ENCODE measurements around the gene ARL2. TPM values are rescaled to one million over a fixed set of nuclear protein-coding genes. Genes with fewer than 3 reads are reported as not detected.
"Not testable (repeated sequence)": the region's sequence is repeated elsewhere in the genome, so short reads cannot be mapped to it uniquely, and the experiment has no call there.

ARL2 gene
- total RNA-seq, 1 experiment from 2014 or later: 98.9 TPM

- BruUV-seq (replicated peaks): no TSS peak
- Histone ChIP-seq H3K27me3 (replicated peaks; ENCODE audit: insufficient read depth, low read depth, low read length, poor library complexity) (no peaks in the 10 kb centered on the region), H3K4me3 (ENCODE audit: low read depth, low read length, poor library complexity, severe bottlenecking) (no peak overlapping the region), H3K36me3 (ENCODE audit: insufficient read depth, low read length, poor library complexity, severe bottlenecking) (peaks cover 16% of the 10 kb centered on the region), H3K4me1 (ENCODE audit: insufficient read depth, low read length, poor library complexity, severe bottlenecking) (no peaks in the 10 kb centered on the region), H3K27ac (ENCODE audit: low read depth, low read length, poor library complexity, severe bottlenecking) (no peak overlapping the region), H3K9me3 (ENCODE audit: low read depth, low read length, poor library complexity, severe bottlenecking) (no peaks in the 10 kb centered on the region)
- TF ChIP-seq CTCF (conservative IDR thresholded peaks at IDR 0.05; ENCODE audit: low read depth, low read length) (no peak), EZH2 (IDR thresholded peaks at IDR 0.05; ENCODE audit: borderline replicate concordance, low read depth, low read length, poor library complexity, severe bottlenecking) (no peak)
- ChIA-PET CTCF (no interaction called here), POLR2A (ENCODE audit: low non-redundant PET) (no interaction called here)
- intact Hi-C loops (cut with micrococcal nuclease; ENCODE audit: unreplicated experiment): no loop called here
- no peak for DNase-seq (ENCODE audit: low spot score)
Observed at GRCh38 chr11:65019824-65020223, 5.9 kb downstream of the ARL2 start.

- Histone ChIP-seq H3K4me3 (ENCODE audit: low read depth, low read length, poor library complexity, severe bottlenecking) (no peak overlapping the region), H3K9me3 (ENCODE audit: low read depth, low read length, poor library complexity, severe bottlenecking) (no peaks in the 10 kb centered on the region), H3K4me1 (ENCODE audit: insufficient read depth, low read length, poor library complexity, severe bottlenecking) (no peaks in the 10 kb centered on the region), H3K36me3 (ENCODE audit: insufficient read depth, low read length, poor library complexity, severe bottlenecking) (peaks cover 16% of the 10 kb centered on the region), H3K27ac (ENCODE audit: low read depth, low read length, poor library complexity, severe bottlenecking) (no peak overlapping the region), H3K27me3 (replicated peaks; ENCODE audit: insufficient read depth, low read depth, low read length, poor library complexity) (no peaks in the 10 kb centered on the region)
- BruUV-seq (replicated peaks): no TSS peak
- POLR2A ChIA-PET (ENCODE audit: low non-redundant PET): no interaction called here
- intact Hi-C loops (cut with micrococcal nuclease; ENCODE audit: unreplicated experiment): no loop called here
- TF ChIP-seq CTCF (conservative IDR thresholded peaks at IDR 0.05; ENCODE audit: low read depth, low read length) (no peak), EZH2 (IDR thresholded peaks at IDR 0.05; ENCODE audit: borderline replicate concordance, low read depth, low read length, poor library complexity, severe bottlenecking) (no peak)
- CTCF ChIA-PET: no interaction called here
- DNase-seq (ENCODE audit: low spot score): no peak
Observed at GRCh38 chr11:65021003-65021402, 7.0 kb downstream of the ARL2 start.

- intact Hi-C loops (cut with micrococcal nuclease; ENCODE audit: unreplicated experiment): no loop called here
- Histone ChIP-seq H3K9me3 (ENCODE audit: low read depth, low read length, poor library complexity, severe bottlenecking) (no peaks in the 10 kb centered on the region), H3K4me1 (ENCODE audit: insufficient read depth, low read length, poor library complexity, severe bottlenecking) (no peaks in the 10 kb centered on the region), H3K27ac (ENCODE audit: low read depth, low read length, poor library complexity, severe bottlenecking) (no peak overlapping the region), H3K27me3 (replicated peaks; ENCODE audit: insufficient read depth, low read depth, low read length, poor library complexity) (no peaks in the 10 kb centered on the region), H3K4me3 (ENCODE audit: low read depth, low read length, poor library complexity, severe bottlenecking) (no peak overlapping the region), H3K36me3 (ENCODE audit: insufficient read depth, low read length, poor library complexity, severe bottlenecking) (peaks cover 16% of the 10 kb centered on the region)
- BruUV-seq (replicated peaks): no TSS peak
- TF ChIP-seq CTCF (conservative IDR thresholded peaks at IDR 0.05; ENCODE audit: low read depth, low read length): no peak
- no peak for TF ChIP-seq EZH2 (IDR thresholded peaks at IDR 0.05; ENCODE audit: borderline replicate concordance, low read depth, low read length, poor library complexity, severe bottlenecking)
- DNase-seq (ENCODE audit: low spot score): no peak
- ChIA-PET CTCF (no interaction called here), POLR2A (ENCODE audit: low non-redundant PET) (no interaction called here)
Observed at GRCh38 chr11:65021509-65021908, 7.5 kb downstream of the ARL2 start.

GRCh38 chr11:65023502-65023901, 9.5 kb downstream of the ARL2 start:
- intact Hi-C loops (cut with micrococcal nuclease; ENCODE audit: unreplicated experiment); DNase-seq (ENCODE audit: low spot score); CTCF ChIA-PET; H3K27me3 ChIP-seq (replicated peaks; ENCODE audit: insufficient read depth, low read depth, low read length, poor library complexity); BruUV-seq (replicated peaks); POLR2A ChIA-PET (ENCODE audit: low non-redundant PET); H3K4me3 ChIP-seq (ENCODE audit: low read depth, low read length, poor library complexity, severe bottlenecking); H3K9me3 ChIP-seq (ENCODE audit: low read depth, low read length, poor library complexity, severe bottlenecking); H3K27ac ChIP-seq (ENCODE audit: low read depth, low read length, poor library complexity, severe bottlenecking): not testable (repeated sequence)
- H3K36me3 ChIP-seq (ENCODE audit: insufficient read depth, low read length, poor library complexity, severe bottlenecking): peaks cover 12% of the 10 kb centered on the region
- H3K4me1 ChIP-seq (ENCODE audit: insufficient read depth, low read length, poor library complexity, severe bottlenecking): peaks cover 11% of the 10 kb centered on the region

All from A673 (cell line).